Loucy (cell line): ENCODE data around the gene EIF4EBP2.

Experiments
- H2AFZ ChIP-seq: fragments of 200-600 bp; sonication (generic); 2 replicates; pipeline ENCODE4 v1.6.0; 2016; ENCODE audit warnings: antibody characterized with exemption, mild to moderate bottlenecking, low read length, moderate library complexity
- H3F3A ChIP-seq: fragments of 200-600 bp; 2 replicates; pipeline ENCODE4 v1.6.0; 2016; ENCODE audit warnings: antibody characterized with exemption, low read depth, mild to moderate bottlenecking
- H3K27me3 ChIP-seq: fragments of 200-600 bp; sonication (generic); 2 replicates; pipeline ENCODE4 v1.6.1; 2014; ENCODE audit warnings: low read length, mild to moderate bottlenecking; ENCODE audit not compliant: insufficient read depth, poor library complexity, severe bottlenecking
- H3K36me3 ChIP-seq: fragments of 200-600 bp; sonication (generic); 2 replicates; pipeline ENCODE4 v1.6.1; 2016; ENCODE audit warnings: low read length; ENCODE audit not compliant: insufficient read depth
- H3K4me1 ChIP-seq: fragments of 200-600 bp; sonication (generic); 2 replicates; pipeline ENCODE4 v1.5.1; 2014; ENCODE audit warnings: low read length, mild to moderate bottlenecking; ENCODE audit not compliant: insufficient read depth, poor library complexity, severe bottlenecking
- H3K4me2 ChIP-seq: fragments of 200-600 bp; sonication (generic); 2 replicates; pipeline ENCODE4 v1.6.0; 2014; ENCODE audit warnings: antibody characterized with exemption, low read length, low read depth, mild to moderate bottlenecking; ENCODE audit not compliant: poor library complexity, severe bottlenecking
- H3K4me3 ChIP-seq: fragments of 200-600 bp; sonication (generic); 2 replicates; pipeline ENCODE4 v1.5.1; 2014; ENCODE audit warnings: low read length, mild to moderate bottlenecking, mixed read lengths; ENCODE audit not compliant: poor library complexity, severe bottlenecking
- H3K79me2 ChIP-seq: fragments of 200-600 bp; sonication (generic); 2 replicates; pipeline ENCODE4 v1.6.1; 2014; ENCODE audit warnings: low read length; ENCODE audit not compliant: insufficient read depth
- H3K9ac ChIP-seq: fragments of 200-600 bp; sonication (generic); 2 replicates; pipeline ENCODE4 v1.6.0; 2014; ENCODE audit warnings: mild to moderate bottlenecking, low read depth, low read length, moderate library complexity; ENCODE audit not compliant: poor library complexity, severe bottlenecking
- H3K9me2 ChIP-seq: fragments of 200-600 bp; sonication (generic); replicated peaks from 2 replicates; pipeline ENCODE4 v1.6.1; 2016; ENCODE audit warnings: low read depth, low read length, mixed read lengths
- H3K9me3 ChIP-seq: fragments of 200-600 bp; sonication (generic); 2 replicates; pipeline ENCODE4 v1.6.1; 2014; ENCODE audit warnings: mild to moderate bottlenecking, antibody characterized with exemption, low read length, low read depth; ENCODE audit not compliant: insufficient read depth
- H4K20me1 ChIP-seq: fragments of 200-600 bp; sonication (generic); 2 replicates; pipeline ENCODE4 v1.6.0; 2014; ENCODE audit warnings: antibody characterized with exemption, low read length, mild to moderate bottlenecking; ENCODE audit not compliant: insufficient read depth, poor library complexity, severe bottlenecking
- CTCF ChIP-seq: fragments of 200-600 bp; sonication (generic); conservative IDR thresholded peaks from 2 replicates; pipeline ENCODE4 v1.5.1; 2014; ENCODE audit warnings: mild to moderate bottlenecking, antibody characterized with exemption, low read length
- EZH2phosphoT487 ChIP-seq: fragments of 200-600 bp; IDR thresholded peaks from 2 replicates; pipeline ENCODE4 v1.6.1; 2018; ENCODE audit warnings: antibody characterized with exemption, mild to moderate bottlenecking, moderate library complexity, borderline replicate concordance

EIF4EBP2 gene

GRCh38 chr10:70437721-70438120 is 33.8 kb downstream of the EIF4EBP2 start:
- H3K36me3 ChIP-seq = no peaks in the 10 kb centered on the region
- no peaks in the 10 kb centered on the region for H4K20me1 ChIP-seq
- H3K9me2 ChIP-seq = no peaks in the 10 kb centered on the region
- TF ChIP-seq CTCF = no peak
- TF ChIP-seq EZH2phosphoT487 = no peak
- H3K4me2 ChIP-seq = no peak overlapping the region
- H3K4me3 ChIP-seq = no peak overlapping the region
- no peaks in the 10 kb centered on the region for H3K4me1 ChIP-seq
- no peaks in the 10 kb centered on the region for H3K79me2 ChIP-seq
- H2AFZ ChIP-seq = no peak overlapping the region
- no peaks in the 10 kb centered on the region for H3K9me3 ChIP-seq
- H3F3A ChIP-seq = no peaks in the 10 kb centered on the region
- no peak overlapping the region for H3K9ac ChIP-seq
- no peaks in the 10 kb centered on the region for H3K27me3 ChIP-seq

GRCh38 chr10:70440296-70441160 is 36.6 kb downstream of the EIF4EBP2 start:
- Histone ChIP-seq H3F3A (no peaks in the 10 kb centered on the region), H3K27me3 (no peaks in the 10 kb centered on the region), H3K9me2 (no peaks in the 10 kb centered on the region), H3K9ac (no peak overlapping the region), H3K9me3 (no peaks in the 10 kb centered on the region), H3K4me3 (no peak overlapping the region), H2AFZ (no peak overlapping the region), H4K20me1 (no peaks in the 10 kb centered on the region), H3K4me2 (no peak overlapping the region), H3K4me1 (no peaks in the 10 kb centered on the region), H3K36me3 (no peaks in the 10 kb centered on the region), H3K79me2 (no peaks in the 10 kb centered on the region)
- TF ChIP-seq EZH2phosphoT487 = no peak
- TF ChIP-seq CTCF = no peak

GRCh38 chr10:70441161-70441894 is 37.4 kb downstream of the EIF4EBP2 start, which contains the start of gene NODAL:
TSS of gene NODAL (minus strand) at chr10:70441681. CDS start at chr10:70441667, 14 bp downstream.
- Histone ChIP-seq H3K9me2 (no peaks in the 10 kb centered on the region), H3K9me3 (no peaks in the 10 kb centered on the region), H3K4me1 (no peaks in the 10 kb centered on the region), H3K4me2 (no peak within 1 kb of the TSS), H2AFZ (no peak within 1 kb of the TSS), H3K27me3 (no peaks in the 10 kb centered on the region), H3K36me3 (no peaks in the 10 kb centered on the region), H3K79me2 (no peaks in the 10 kb centered on the region), H4K20me1 (no peaks in the 10 kb centered on the region), H3K9ac (no peak within 1 kb of the TSS), H3K4me3 (no peak within 1 kb of the TSS), H3F3A (no peaks in the 10 kb centered on the region)
- no peak for TF ChIP-seq CTCF
- no peak for TF ChIP-seq EZH2phosphoT487
